NB4 (cell line): ENCODE results near the gene MOB2.

Source experiments
- CTCF ChIP-seq: IDR thresholded peaks from one replicate; pipeline ENCODE4 v1.5.1; 2012; ENCODE audit warnings: low read depth, low read length
- MAX ChIP-seq: IDR thresholded peaks from 2 replicates; pipeline ENCODE4 v1.6.1; 2011; ENCODE audit warnings: low read depth, low read length
- MYC ChIP-seq: IDR thresholded peaks from 2 replicates; pipeline ENCODE4 v1.6.1; 2011; ENCODE audit warnings: low read depth, low read length
- POLR2A ChIP-seq: IDR thresholded peaks from 2 replicates; pipeline ENCODE4 v1.6.1; 2011; ENCODE audit warnings: mild to moderate bottlenecking; ENCODE audit not compliant: insufficient read length; ENCODE audit errors: extremely low read depth

GRCh38 chr11:1437500-1437899 lies 49.1 kb downstream of the MOB2 start:
- TF ChIP-seq CTCF, result no peak
- TF ChIP-seq POLR2A, result no peak
- no peak for TF ChIP-seq MAX
- no peak for TF ChIP-seq MYC
